Kidney epithelial cell (primary cell): Measurements from ENCODE around the gene IL26. TPM values are rescaled to one million over a fixed set of nuclear protein-coding genes. Genes with fewer than 3 reads are reported as not detected.

Source experiments
- DNase-seq: peaks from one replicate; pipeline ENCODE4 v3.0.0-alpha.2; 2010; ENCODE audit warnings: low read depth
- H3K27me3 ChIP-seq: 2 replicates; pipeline ENCODE4 v1.6.0; 2011; ENCODE audit warnings: low read length; ENCODE audit not compliant: control insufficient read depth, insufficient read depth
- H3K36me3 ChIP-seq: 2 replicates; pipeline ENCODE4 v1.5.1; 2011; ENCODE audit warnings: low read length; ENCODE audit not compliant: control insufficient read depth, insufficient read depth
- H3K4me3 ChIP-seq: 2 replicates; pipeline ENCODE4 v1.5.1; 2011; ENCODE audit warnings: low read depth, mild to moderate bottlenecking, control low read depth, low read length
- CTCF ChIP-seq: IDR thresholded peaks from 2 replicates; pipeline ENCODE4 v1.5.1; 2011; ENCODE audit warnings: mild to moderate bottlenecking, moderate library complexity, low read length, control low read depth, inconsistent platforms; ENCODE audit not compliant: insufficient read depth, poor library complexity, severe bottlenecking
- total RNA-seq: library from RNA; depleted of rRNA; stranded (reverse); fragments of >200 nt; gene quantifications from 2 replicates; pipeline ENCODE4 v1.2.3, GENCODE V29; 2015

The IL26 gene
- total RNA-seq, 1 donor from 2014 or later: not detected

GRCh38 chr12:68180792-68181744, 44.5 kb downstream of the IL26 start:
- no peaks in the 10 kb centered on the region for H3K27me3 ChIP-seq
- no peak for DNase-seq
- H3K36me3 ChIP-seq: no peaks in the 10 kb centered on the region
- TF ChIP-seq CTCF: no peak
- no peak overlapping the region for H3K4me3 ChIP-seq

DNA sequence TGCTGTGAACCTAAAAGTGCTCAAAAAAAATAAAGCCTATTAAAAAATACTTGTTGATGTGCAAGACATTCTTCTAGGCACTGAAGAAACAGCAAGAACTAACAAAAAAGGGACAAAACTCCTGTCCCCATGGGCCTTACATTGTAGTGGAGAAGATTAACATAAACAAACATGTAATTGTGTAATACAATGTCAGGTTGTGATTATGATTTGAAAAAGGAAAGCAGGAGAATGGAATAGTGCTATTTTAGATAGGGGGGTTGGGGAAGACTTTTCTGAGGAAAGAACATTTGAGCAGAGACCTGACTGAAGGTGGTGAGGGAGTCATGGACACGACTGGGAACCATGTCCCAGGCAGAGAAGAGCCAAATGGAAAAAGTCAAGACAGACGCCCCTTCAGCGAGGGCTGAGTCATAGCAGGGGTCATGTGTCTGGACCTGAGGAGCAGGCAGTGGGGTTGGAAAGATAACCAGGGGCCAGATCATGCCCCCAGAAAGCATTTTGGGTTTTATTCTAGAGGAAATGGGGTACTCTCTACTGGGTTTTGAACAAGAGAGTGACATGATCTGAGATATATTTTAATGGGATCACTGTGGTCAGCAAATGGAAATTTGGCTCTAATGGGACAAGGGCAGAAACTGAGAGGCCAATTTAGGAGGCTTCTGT, 46.7 kb downstream of the IL26 start:
- no peak overlapping the region for H3K4me3 ChIP-seq
- no peak for DNase-seq
- TF ChIP-seq CTCF: no peak
- H3K27me3 ChIP-seq: no peaks in the 10 kb centered on the region
- no peaks in the 10 kb centered on the region for H3K36me3 ChIP-seq

DNA sequence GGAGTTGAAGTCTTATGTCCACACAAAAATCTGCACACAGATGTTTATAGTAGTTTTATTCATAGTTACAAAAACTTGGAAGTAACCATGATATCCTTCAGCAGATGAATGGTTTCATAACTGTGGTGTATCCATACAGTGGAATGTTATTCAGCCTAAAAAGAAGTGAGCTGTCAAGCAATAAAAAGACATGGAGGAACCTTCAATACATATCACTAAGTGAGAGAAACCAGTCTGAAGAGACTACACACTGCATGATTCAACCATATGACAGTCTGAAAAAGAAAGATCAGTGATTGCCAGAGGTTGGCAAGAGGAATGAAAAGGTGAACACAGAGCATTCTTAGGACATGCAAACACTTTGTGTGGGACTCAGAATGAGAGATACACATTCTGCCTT, 47.4 kb downstream of the IL26 start:
- H3K36me3 ChIP-seq: no peaks in the 10 kb centered on the region
- DNase-seq: no peak
- no peaks in the 10 kb centered on the region for H3K27me3 ChIP-seq
- no peak overlapping the region for H3K4me3 ChIP-seq
- TF ChIP-seq CTCF: no peak

DNA sequence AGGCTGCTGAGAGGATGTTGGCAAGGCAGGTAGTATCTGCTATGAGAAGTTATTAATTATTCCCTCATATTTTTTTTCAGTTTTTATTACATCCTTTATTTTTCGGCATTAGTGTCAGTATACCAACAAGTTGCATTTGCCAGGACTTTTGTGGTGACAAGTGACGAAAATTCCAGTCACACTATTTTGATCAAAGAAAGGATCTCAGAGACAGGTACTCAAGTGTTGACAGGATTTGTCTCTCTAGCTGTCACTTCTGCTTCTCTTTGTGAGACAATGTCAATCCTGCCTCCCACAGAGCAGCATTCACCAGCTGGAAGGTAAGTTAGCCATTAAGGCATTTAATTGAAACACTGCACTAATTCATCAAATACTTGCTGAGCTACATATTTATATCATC, 48.0 kb downstream of the IL26 start:
- Histone ChIP-seq H3K36me3 (no peaks in the 10 kb centered on the region), H3K27me3 (no peaks in the 10 kb centered on the region), H3K4me3 (no peak overlapping the region)
- no peak for TF ChIP-seq CTCF
- DNase-seq: no peak

DNA sequence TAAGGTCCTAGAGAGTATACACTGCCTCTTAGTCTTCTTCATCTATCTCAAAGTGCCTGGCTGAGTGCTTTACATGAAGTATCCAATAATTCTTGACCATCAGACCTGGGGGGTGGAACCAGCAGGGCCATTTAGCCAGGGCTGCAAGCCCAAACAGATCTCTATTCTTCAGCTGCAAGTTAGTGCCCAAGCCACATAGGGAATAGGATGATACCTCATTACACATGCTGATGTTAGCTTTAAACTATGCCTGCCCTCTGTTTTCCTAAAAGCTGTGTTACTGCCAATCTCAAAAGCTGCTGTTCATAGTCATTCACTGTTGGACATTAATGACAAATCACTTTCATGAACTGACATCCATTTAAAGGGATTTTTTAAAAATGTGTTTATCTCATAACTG, 49.4 kb downstream of the IL26 start:
- no peak for TF ChIP-seq CTCF
- no peak overlapping the region for H3K4me3 ChIP-seq
- DNase-seq: no peak
- no peaks in the 10 kb centered on the region for H3K27me3 ChIP-seq
- no peaks in the 10 kb centered on the region for H3K36me3 ChIP-seq
